Neural progenitor cell (in vitro differentiated cells): ENCODE results near the gene TMC7. TPM values are rescaled to one million over a fixed set of nuclear protein-coding genes. Genes with fewer than 3 reads are reported as not detected.

Experiments
- DNase-seq: peaks from one replicate; pipeline ENCODE4 v3.0.0-alpha.2; 2016; ENCODE audit warnings: low spot score
- H2AFZ ChIP-seq: fragments of 200-600 bp; sonication (generic); replicated peaks from 2 replicates; pipeline ENCODE4 v1.6.1; 2016; ENCODE audit warnings: antibody characterized with exemption
- H3F3A ChIP-seq: fragments of 200-600 bp; sonication (generic); 2 replicates; pipeline ENCODE4 v1.6.1; 2016; ENCODE audit warnings: antibody characterized with exemption, low read depth
- H3K27ac ChIP-seq: fragments of 200-600 bp; sonication (generic); 2 replicates; pipeline ENCODE4 v1.5.1; 2016; ENCODE audit warnings: mild to moderate bottlenecking
- H3K27me3 ChIP-seq: fragments of 200-600 bp; sonication (generic); 2 replicates; pipeline ENCODE4 v1.6.1; 2016; ENCODE audit warnings: mild to moderate bottlenecking, moderate library complexity
- H3K36me3 ChIP-seq: fragments of 200-600 bp; sonication (generic); 2 replicates; pipeline ENCODE4 v1.5.1; 2016
- H3K4me1 ChIP-seq: fragments of 200-600 bp; sonication (generic); 2 replicates; pipeline ENCODE4 v1.6.1; 2016; ENCODE audit warnings: mixed run types
- H3K4me2 ChIP-seq: fragments of 200-600 bp; sonication (generic); 2 replicates; pipeline ENCODE4 v1.6.1; 2016
- H3K4me3 ChIP-seq: fragments of 200-600 bp; sonication (generic); 2 replicates; pipeline ENCODE4 v1.5.1; 2016
- H3K79me2 ChIP-seq: fragments of 200-600 bp; sonication (generic); 2 replicates; pipeline ENCODE4 v1.6.1; 2016; ENCODE audit warnings: low read depth
- H3K9ac ChIP-seq: fragments of 200-600 bp; sonication (generic); 2 replicates; pipeline ENCODE4 v1.6.1; 2016
- H3K9me3 ChIP-seq: fragments of 200-600 bp; sonication (generic); 2 replicates; pipeline ENCODE4 v1.5.1; 2016; ENCODE audit warnings: low read depth
- H4K20me1 ChIP-seq: fragments of 200-600 bp; sonication (generic); 2 replicates; pipeline ENCODE4 v1.6.1; 2016; ENCODE audit warnings: low read depth
- H3K27ac Mint-ChIP-seq: 3 replicates; pipeline ENCODE4 v1.8.0; 2021; ENCODE audit warnings: mixed read lengths
- H3K27me3 Mint-ChIP-seq: 2 replicates; pipeline ENCODE4 v1.8.0; 2022; ENCODE audit warnings: low read depth, mild to moderate bottlenecking, inconsistent platforms, moderate library complexity, mixed read lengths; ENCODE audit not compliant: insufficient read depth
- H3K36me3 Mint-ChIP-seq: 3 replicates; pipeline ENCODE4 v1.8.0; 2021; ENCODE audit warnings: mixed read lengths
- H3K4me1 Mint-ChIP-seq: 3 replicates; pipeline ENCODE4 v1.8.0; 2021; ENCODE audit warnings: mixed read lengths
- H3K4me3 Mint-ChIP-seq: 3 replicates; pipeline ENCODE4 v1.8.0; 2021; ENCODE audit warnings: mild to moderate bottlenecking, moderate library complexity, mixed read lengths
- H3K9me3 Mint-ChIP-seq: 3 replicates; pipeline ENCODE4 v1.8.0; 2020; ENCODE audit warnings: mixed read lengths
- EZH2 ChIP-seq: fragments of 200-600 bp; sonication (generic); IDR thresholded peaks from 2 replicates; pipeline ENCODE4 v1.6.1; 2017; ENCODE audit warnings: antibody characterized with exemption, mild to moderate bottlenecking, moderate library complexity
- EZH2phosphoT487 ChIP-seq: fragments of 200-600 bp; sonication (generic); IDR thresholded peaks from 2 replicates; pipeline ENCODE4 v1.6.1; 2017; ENCODE audit warnings: antibody characterized with exemption
- total RNA-seq: library from RNA; depleted of rRNA; stranded (reverse); fragments of >200 nt; gene quantifications from 2 replicates; pipeline ENCODE4 v1.2.3, GENCODE V29; 2015; ENCODE audit warnings: low replicate concordance
- TF ChIP-seq, protein P1 (sequence below): fragments of 200-600 bp; sonication (generic); IDR thresholded peaks from 2 replicates; pipeline ENCODE4 v1.5.1; 2017; ENCODE audit warnings: antibody characterized with exemption, mild to moderate bottlenecking

Gene TMC7
- total RNA-seq, 1 donor from 2014 or later, result 8.2 TPM

DNA sequence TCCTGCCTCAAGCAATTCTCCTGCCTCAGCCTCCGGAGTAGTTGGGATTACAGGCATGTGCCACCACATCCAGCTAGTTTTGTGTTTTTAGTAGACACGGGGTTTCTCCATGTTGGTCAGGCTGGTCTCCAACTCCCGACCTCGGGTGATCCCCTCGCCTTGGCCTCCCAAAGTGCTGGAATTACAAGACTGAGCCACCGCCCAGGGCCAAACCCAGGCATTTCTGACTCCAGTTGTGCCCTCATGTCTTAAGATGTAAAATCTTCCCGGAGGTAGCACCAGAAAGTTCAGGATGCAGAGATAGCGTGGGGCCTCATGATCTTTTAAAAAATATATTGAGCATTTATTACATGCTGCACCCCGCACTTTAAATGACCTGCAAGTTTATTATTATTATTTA lies 44.7 kb upstream of the TMC7 start:
- no peak overlapping the region for H3K27ac Mint-ChIP-seq
- Histone ChIP-seq H3K9me3 (no peaks in the 10 kb centered on the region), H3K36me3 (no peaks in the 10 kb centered on the region), H3K4me2 (no peak overlapping the region), H2AFZ (no peak overlapping the region), H3K79me2 (no peaks in the 10 kb centered on the region), H3K27ac (no peak overlapping the region), H3K4me3 (no peak overlapping the region), H3K4me1 (no peaks in the 10 kb centered on the region), H3K9ac (no peak overlapping the region), H4K20me1 (no peaks in the 10 kb centered on the region), H3K27me3 (no peaks in the 10 kb centered on the region), H3F3A (peaks cover 4% of the 10 kb centered on the region)
- no peaks in the 10 kb centered on the region for H3K36me3 Mint-ChIP-seq
- no peaks in the 10 kb centered on the region for H3K9me3 Mint-ChIP-seq
- no peak for DNase-seq
- H3K4me1 Mint-ChIP-seq, result no peaks in the 10 kb centered on the region
- H3K27me3 Mint-ChIP-seq, result peaks cover 2% of the 10 kb centered on the region
- TF ChIP-seq, protein P1, sequence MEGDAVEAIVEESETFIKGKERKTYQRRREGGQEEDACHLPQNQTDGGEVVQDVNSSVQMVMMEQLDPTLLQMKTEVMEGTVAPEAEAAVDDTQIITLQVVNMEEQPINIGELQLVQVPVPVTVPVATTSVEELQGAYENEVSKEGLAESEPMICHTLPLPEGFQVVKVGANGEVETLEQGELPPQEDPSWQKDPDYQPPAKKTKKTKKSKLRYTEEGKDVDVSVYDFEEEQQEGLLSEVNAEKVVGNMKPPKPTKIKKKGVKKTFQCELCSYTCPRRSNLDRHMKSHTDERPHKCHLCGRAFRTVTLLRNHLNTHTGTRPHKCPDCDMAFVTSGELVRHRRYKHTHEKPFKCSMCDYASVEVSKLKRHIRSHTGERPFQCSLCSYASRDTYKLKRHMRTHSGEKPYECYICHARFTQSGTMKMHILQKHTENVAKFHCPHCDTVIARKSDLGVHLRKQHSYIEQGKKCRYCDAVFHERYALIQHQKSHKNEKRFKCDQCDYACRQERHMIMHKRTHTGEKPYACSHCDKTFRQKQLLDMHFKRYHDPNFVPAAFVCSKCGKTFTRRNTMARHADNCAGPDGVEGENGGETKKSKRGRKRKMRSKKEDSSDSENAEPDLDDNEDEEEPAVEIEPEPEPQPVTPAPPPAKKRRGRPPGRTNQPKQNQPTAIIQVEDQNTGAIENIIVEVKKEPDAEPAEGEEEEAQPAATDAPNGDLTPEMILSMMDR, result no peak
- TF ChIP-seq EZH2 (no peak), EZH2phosphoT487 (no peak)
- no peak overlapping the region for H3K4me3 Mint-ChIP-seq

DNA sequence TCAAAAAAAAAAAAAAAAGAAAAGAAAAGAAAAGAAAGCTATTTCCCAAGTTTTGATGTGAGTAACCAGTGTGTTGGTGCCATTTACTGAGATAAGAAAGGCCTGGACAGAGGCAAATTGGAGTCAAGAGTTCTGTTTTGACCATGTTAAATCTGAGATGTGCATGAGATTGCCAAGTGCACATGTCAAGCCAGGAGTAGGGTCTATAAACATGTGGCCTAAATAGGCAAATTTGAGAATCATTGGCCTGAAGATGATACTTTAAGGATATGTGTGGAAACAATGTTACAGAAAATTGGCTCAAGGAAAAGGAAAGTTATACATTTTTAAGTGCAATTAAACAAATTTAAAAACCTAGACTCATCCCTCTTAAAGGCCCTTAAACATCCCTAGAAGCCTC lies 42.3 kb upstream of the TMC7 start:
- Histone ChIP-seq H3K79me2 (no peaks in the 10 kb centered on the region), H2AFZ (no peak overlapping the region), H3K27me3 (no peaks in the 10 kb centered on the region), H3K4me2 (no peak overlapping the region), H4K20me1 (no peaks in the 10 kb centered on the region), H3K9ac (no peak overlapping the region), H3K4me1 (peaks cover 9% of the 10 kb centered on the region), H3F3A (peaks cover 15% of the 10 kb centered on the region), H3K27ac (no peak overlapping the region), H3K36me3 (no peaks in the 10 kb centered on the region), H3K9me3 (no peaks in the 10 kb centered on the region), H3K4me3 (no peak overlapping the region)
- H3K27me3 Mint-ChIP-seq, result no peaks in the 10 kb centered on the region
- no peaks in the 10 kb centered on the region for H3K9me3 Mint-ChIP-seq
- no peaks in the 10 kb centered on the region for H3K4me1 Mint-ChIP-seq
- no peak overlapping the region for H3K27ac Mint-ChIP-seq
- TF ChIP-seq, protein P1, result no peak
- TF ChIP-seq EZH2 (no peak), EZH2phosphoT487 (no peak)
- no peak for DNase-seq
- H3K4me3 Mint-ChIP-seq, result no peak overlapping the region
- no peaks in the 10 kb centered on the region for H3K36me3 Mint-ChIP-seq

DNA sequence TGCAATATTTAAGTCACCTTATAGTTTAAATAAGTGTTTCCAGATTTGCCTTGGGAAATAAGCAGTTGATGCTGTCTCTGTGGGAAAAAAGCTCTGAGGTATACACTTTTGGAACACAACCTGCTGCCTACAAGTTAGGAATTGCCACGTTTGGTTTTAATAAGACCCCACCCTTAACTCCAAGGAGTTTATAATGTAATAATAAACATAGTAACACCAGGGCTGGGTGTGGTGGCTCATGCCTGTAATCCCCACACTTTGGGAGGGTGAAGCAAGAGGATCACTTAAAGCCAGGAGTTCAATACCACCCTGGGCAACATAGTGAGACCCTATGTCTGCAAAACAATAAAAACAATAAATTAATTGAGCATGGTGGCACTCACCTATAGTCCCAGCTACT lies 41.7 kb upstream of the TMC7 start:
- H4K20me1 ChIP-seq, result no peaks in the 10 kb centered on the region
- peaks cover 9% of the 10 kb centered on the region for H3K4me1 ChIP-seq
- H3K27ac ChIP-seq, result no peak overlapping the region
- Mint-ChIP-seq H3K27ac (no peak overlapping the region), H3K4me3 (no peak overlapping the region), H3K27me3 (no peaks in the 10 kb centered on the region), H3K36me3 (no peaks in the 10 kb centered on the region), H3K4me1 (no peaks in the 10 kb centered on the region), H3K9me3 (no peaks in the 10 kb centered on the region)
- no peak overlapping the region for H3K9ac ChIP-seq
- TF ChIP-seq, protein P1, result no peak
- TF ChIP-seq EZH2 (no peak), EZH2phosphoT487 (no peak)
- H3F3A ChIP-seq, result peaks cover 18% of the 10 kb centered on the region
- no peaks in the 10 kb centered on the region for H3K36me3 ChIP-seq
- H3K9me3 ChIP-seq, result no peaks in the 10 kb centered on the region
- no peak overlapping the region for H3K4me2 ChIP-seq
- H3K79me2 ChIP-seq, result no peaks in the 10 kb centered on the region
- DNase-seq, result no peak
- no peak overlapping the region for H3K4me3 ChIP-seq
- no peaks in the 10 kb centered on the region for H3K27me3 ChIP-seq
- H2AFZ ChIP-seq, result no peak overlapping the region
